HCT116 (cell line): Measurements from ENCODE around the gene AGAP1.

Experiments used
- CEBPB ChIP-seq: IDR thresholded peaks from 2 replicates; pipeline ENCODE4 v1.6.1; 2012; ENCODE audit warnings: low read depth
- ELF1 ChIP-seq: IDR thresholded peaks from 2 replicates; pipeline ENCODE4 v1.6.1; 2012; ENCODE audit warnings: low read depth, borderline replicate concordance
- EZH2 ChIP-seq: fragments of 200-600 bp; sonication (generic); IDR thresholded peaks from 2 replicates; pipeline ENCODE4 v1.6.1; 2017; ENCODE audit warnings: antibody characterized with exemption, mixed run types
- JUND ChIP-seq: IDR thresholded peaks from 2 replicates; pipeline ENCODE4 v1.6.1; 2012
- MAX ChIP-seq: IDR thresholded peaks from 2 replicates; pipeline ENCODE4 v1.6.1; 2012
- POLR2A ChIP-seq: IDR thresholded peaks from 2 replicates; pipeline ENCODE4 v1.7.0; 2011; ENCODE audit warnings: borderline replicate concordance; ENCODE audit not compliant: insufficient read depth, insufficient read length; ENCODE audit errors: extremely low read depth
- RAD21 ChIP-seq: IDR thresholded peaks from 2 replicates; pipeline ENCODE4 v1.6.1; 2012; ENCODE audit warnings: low read depth, mild to moderate bottlenecking
- REST ChIP-seq: IDR thresholded peaks from 2 replicates; pipeline ENCODE4 v1.6.1; 2012; ENCODE audit warnings: low read depth
- TCF7L2 ChIP-seq: IDR thresholded peaks from 2 replicates; pipeline ENCODE4 v1.7.0; 2011; ENCODE audit warnings: borderline replicate concordance, inconsistent platforms; ENCODE audit not compliant: insufficient read depth, insufficient read length; ENCODE audit errors: extremely low read depth
- ZNF274 ChIP-seq: fragments of 200-500 bp; sonication (Bioruptor generic); IDR thresholded peaks from 2 replicates; pipeline ENCODE4 v1.6.1; 2014; ENCODE audit warnings: mild to moderate bottlenecking, low read depth, low read length, inconsistent platforms
- TF ChIP-seq, protein P1 (sequence below), 3 experiments: fragments of 200-600 bp in 1 of 3; sonication (generic) in 1 of 3; IDR thresholded peaks in 2 of 3; conservative IDR thresholded peaks in 1 of 3; 2 replicates each; pipeline ENCODE4 v1.5.1; 2012 to 2017; ENCODE audit warnings: low read depth in 2 of 3, low read length in 2 of 3, antibody characterized with exemption in 1 of 3, borderline replicate concordance in 1 of 3, control low read depth in 1 of 3, mild to moderate bottlenecking in 1 of 3, mixed read lengths in 1 of 3, mixed run types in 1 of 3, moderate library complexity in 1 of 3; ENCODE audit not compliant: insufficient read depth in 1 of 3

GRCh38 chr2:235694721-235695601 is 201.1 kb downstream of the AGAP1 start:
- TF ChIP-seq, protein P1, sequence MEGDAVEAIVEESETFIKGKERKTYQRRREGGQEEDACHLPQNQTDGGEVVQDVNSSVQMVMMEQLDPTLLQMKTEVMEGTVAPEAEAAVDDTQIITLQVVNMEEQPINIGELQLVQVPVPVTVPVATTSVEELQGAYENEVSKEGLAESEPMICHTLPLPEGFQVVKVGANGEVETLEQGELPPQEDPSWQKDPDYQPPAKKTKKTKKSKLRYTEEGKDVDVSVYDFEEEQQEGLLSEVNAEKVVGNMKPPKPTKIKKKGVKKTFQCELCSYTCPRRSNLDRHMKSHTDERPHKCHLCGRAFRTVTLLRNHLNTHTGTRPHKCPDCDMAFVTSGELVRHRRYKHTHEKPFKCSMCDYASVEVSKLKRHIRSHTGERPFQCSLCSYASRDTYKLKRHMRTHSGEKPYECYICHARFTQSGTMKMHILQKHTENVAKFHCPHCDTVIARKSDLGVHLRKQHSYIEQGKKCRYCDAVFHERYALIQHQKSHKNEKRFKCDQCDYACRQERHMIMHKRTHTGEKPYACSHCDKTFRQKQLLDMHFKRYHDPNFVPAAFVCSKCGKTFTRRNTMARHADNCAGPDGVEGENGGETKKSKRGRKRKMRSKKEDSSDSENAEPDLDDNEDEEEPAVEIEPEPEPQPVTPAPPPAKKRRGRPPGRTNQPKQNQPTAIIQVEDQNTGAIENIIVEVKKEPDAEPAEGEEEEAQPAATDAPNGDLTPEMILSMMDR (IDR thresholded peaks at IDR 0.05 in 2 of 3, conservative IDR thresholded peaks at IDR 0.05 in 1 of 3; ENCODE audit: borderline replicate concordance in 1 of 3, insufficient read depth in 1 of 3, low read depth in 2 of 3, low read length in 2 of 3): no peak
- TF ChIP-seq ZNF274 (no peak), TCF7L2 (no peak), POLR2A (no peak), ELF1 (no peak), CEBPB (no peak), RAD21 (no peak), MAX (no peak), REST (no peak), JUND (no peak), EZH2 (no peak)
